Fibroblast of upper back skin (primary cell): ENCODE measurements around the gene PLA2G6.
A peak's percentile ranks its signal among the peaks of the same experiment; 100 is the strongest.
"Not testable (repeated sequence)": the region's sequence is repeated elsewhere in the genome, so short reads cannot be mapped to it uniquely, and the experiment has no call there.

Experiments
- DNase-seq: peaks from one replicate; pipeline ENCODE4 v3.0.0-alpha.2; 2013

PLA2G6 gene

DNA sequence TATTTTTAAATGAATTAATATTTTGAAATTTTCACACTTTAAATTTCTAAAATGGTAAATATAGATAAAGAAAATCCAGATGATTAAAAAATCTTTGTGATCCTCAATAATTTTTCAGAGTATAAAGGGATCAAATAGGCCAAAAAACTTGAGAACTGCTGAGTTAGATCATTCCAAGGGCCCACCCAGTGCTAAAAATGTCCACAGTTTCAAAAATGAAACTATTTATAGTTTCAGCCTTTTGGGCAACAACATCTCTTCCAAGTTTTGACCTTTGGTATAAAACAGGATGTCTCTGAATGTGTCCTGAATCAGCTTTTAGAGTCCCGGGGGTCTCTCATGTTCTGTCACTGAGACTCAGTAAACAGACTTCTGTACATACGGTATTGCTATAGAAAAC lies 50.2 kb downstream of the PLA2G6 start:
- no peak for DNase-seq

DNA sequence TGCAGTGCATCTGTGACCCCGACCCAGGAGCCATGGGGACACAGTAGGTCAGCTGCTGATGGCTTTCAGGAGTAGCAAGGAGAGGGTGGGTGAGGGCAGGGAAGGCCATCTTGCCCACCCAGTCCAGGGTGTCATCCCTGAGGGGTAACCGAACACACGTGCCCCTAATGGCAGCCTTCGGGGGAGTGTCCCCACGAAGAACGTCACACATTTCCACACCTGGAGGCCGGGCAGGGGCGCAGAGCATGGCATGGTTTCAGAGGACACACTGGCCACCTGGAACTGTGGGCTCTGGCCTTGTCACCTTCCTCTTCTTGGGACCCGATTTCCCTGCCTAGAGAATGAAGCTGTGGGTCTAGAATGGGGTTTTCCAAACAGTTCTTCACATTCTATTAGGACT lies 51.8 kb downstream of the PLA2G6 start:
- no peak for DNase-seq

DNA sequence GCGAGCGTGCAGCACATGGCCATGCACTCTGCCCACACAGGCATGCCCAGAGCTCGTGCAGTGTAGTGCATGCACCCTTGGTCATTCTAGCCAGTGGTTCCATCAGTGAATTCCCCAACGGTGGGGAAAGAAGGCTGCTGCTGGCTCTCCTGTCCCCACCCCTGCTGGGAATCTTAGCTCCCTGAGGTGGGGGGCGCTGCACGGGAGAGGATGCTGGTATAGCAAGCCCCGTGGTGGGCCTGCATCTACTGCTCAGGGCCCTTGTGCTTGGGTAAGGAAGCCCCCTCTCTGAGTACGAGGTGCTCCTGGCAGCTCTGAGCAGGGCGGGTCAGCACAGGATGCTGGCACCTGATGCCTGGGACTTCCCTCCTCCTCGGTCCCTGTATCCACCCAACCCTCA lies 52.6 kb downstream of the PLA2G6 start:
- no peak for DNase-seq

DNA sequence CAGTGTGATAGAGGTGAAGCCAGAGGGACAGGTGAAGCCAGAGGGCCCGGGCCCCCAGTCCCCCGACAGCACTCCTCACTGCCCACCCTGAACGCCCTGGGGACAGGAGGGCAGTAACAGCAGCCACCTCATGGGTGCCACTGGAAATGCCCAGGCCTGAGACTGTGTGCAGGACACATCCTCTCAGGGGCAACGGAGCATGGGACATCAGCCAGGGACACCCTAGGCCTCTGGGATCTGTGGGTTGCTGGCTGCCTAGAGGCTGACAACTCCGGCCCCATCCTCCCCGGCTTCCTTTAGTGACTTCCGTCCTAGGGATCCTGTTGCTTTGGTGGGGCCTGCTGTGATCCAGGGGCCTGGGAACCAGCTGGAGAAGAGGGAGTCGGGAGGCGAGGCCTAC lies 53.8 kb downstream of the PLA2G6 start:
- no peak for DNase-seq

DNA sequence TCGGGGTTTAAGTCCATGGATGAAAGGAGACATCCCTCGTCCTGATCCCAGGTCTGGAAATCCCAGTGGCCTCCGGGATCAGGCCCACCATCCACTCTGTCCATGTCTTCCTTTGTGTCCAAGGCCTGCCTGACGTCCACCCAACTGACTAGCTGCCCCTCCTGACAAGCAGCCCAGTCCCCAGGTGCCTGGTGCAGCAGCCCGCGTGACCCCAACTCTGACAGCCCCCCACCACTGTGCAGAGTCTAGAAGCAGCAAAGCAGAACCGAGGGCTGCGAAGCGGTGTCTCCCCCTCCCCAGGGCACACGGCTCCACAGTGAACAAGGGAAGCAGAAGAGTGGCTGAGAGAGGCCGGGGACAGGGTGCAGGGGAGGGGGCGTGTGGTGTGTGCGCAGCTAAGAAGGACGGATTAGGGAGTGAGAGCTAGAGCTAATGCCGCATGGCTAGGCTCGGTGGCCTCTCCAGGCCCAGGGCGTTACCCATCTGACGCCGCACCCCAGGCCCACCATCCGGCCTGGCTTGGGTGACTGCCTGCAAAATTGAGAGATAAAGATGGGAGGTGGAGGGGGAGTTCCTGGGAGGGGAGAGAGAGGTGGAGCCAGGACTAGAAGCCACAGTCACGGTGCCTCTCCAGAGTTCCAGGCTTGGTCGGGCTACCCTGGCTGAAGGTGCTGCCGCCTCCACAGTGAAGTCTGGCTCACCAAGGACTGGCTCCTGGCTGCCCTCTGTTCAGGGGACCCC lies 54.5 kb downstream of the PLA2G6 start:
- DNase-seq = no peak

DNA sequence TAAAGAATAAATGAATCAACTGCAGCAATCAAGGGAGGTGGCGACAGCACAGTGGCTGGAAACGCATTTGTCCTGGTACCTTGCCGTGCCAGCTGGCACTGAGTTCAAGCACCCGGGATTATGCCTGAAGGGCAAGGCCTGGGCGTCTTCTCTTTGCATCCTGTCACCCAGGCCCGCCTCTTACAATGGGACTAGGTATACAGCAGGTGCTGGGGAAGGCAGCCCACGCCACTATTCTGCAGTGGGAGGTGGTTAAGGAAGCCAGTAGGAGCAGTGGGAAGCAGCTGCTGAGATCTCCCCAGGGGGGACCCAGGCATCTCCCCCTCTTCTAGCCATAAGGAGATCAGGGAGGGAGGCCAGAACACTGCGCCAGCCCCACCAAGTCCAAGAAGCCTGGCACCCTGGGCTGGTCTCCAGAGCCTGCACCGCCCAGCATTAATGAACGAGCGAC lies 55.9 kb downstream of the PLA2G6 start:
- no peak for DNase-seq

DNA sequence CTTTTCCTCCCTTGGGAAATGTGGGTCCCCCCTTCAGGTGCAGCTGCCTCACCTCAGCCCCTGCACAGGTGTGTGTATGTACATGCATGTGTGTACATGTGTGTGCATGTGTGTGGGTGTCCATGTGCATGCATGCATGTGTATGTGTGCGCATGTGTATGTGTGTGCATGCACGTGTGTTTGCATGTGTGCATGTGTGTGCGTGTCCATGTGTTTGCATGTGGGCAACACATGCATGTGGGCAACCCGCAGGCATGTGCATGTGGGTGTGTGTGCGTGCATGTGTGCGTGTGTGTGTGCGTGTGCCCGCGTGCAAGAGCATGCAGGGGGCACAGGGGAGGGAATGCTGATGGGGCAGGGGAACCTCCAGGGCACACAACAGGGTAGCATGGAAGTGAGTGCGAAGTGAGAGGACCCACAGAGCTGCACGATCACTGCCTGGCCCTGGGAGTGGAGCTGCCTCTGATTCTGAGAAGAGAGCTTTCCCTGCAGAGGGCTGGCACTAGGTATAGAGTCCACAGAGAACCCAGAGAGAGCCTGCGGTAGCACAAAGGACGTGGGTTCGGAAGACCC lies 56.5 kb downstream of the PLA2G6 start:
- no peak for DNase-seq

DNA sequence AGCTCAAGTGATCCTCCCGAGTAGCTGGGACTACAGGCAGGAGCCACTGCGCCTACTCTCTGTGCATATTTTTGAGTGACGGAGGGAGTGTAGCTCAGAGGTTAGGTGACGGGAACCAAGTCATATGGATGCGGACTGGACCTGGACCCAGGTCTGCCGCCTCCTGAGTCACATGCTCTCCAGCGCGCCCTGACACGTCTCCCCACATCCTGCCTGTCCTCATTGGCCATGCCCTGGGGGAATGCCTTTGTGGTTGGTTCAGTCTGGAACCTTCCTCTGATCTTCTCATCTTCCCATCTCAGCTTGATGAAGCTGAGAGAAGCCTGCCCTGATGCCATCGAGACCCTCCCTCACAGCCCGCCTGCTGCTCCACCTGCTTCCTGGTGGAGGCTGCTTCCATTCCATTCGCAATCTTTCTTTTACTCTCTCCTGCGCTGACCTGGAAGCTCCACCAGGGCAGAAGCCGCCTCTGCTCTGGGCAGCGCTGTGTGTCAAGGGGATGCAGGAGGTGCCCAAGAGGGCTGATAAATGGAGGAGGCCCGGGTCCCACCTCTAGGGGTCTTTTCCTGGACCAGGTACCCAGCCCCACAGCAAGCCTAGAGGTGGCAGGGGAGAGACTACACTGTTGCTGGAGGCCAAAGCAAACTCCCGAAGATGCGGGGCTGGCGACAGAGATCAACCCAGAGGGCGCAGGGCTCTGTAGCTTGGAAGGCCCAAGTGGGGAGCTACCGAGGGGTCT lies 57.2 kb downstream of the PLA2G6 start:
- no peak for DNase-seq

DNA sequence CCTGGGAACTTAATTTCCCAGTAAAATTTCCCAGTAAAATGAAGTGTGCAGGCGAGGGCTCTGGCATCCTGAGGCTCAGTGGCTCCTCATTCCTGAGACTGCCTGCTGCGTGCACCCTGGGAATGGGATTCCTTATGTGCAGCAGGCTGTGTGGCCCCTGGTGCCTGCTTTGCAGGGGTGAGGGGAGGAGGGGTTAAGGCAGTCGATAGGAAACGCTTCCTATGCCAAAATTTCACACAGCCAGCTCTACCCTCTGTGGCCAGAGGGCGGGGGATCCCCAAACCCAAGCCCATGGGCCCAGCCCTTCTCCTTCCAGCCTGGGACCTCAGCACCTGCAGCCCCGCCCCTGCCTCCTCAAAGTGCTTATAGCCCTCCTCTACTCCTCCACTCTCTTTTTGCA lies 59.0 kb downstream of the PLA2G6 start:
- no peak for DNase-seq

DNA sequence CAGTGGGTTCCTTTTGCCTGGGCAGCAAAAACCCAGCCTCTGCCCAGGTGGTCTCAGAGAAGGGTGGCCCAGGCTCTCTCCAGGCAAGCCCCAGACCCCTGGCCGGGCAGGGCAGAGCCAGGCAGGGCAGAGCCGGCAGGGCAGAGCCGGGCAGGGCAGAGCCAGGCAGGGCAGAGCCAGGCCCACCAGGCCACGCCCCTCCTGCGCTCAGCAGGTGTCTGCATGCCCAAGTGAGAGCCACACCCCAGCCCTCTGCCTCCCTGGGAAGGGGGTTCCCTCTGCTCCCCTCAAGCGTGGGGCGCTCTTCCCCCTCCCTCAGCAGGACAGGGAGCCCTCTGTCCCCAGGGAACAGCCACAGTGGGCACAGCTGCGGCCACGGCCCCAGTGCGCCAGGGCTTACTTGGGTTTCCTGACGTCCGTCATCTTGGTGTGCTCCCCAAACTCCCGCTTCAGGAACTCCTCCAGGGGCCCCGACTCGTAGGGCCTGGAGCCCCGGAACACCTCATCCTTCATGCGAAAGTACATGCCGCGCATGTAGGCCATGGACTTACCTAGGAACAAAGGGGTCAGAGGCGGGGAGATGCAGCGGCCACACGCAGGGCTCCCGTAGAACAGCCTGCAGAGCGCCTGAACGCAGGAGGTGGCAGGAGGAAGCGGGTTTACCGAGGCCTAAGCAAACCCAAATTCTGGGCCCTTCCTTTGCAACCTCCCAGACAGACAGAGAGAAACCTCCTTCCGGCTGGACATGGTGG lies 61.1 kb downstream of the PLA2G6 start:
- DNase-seq = no peak

DNA sequence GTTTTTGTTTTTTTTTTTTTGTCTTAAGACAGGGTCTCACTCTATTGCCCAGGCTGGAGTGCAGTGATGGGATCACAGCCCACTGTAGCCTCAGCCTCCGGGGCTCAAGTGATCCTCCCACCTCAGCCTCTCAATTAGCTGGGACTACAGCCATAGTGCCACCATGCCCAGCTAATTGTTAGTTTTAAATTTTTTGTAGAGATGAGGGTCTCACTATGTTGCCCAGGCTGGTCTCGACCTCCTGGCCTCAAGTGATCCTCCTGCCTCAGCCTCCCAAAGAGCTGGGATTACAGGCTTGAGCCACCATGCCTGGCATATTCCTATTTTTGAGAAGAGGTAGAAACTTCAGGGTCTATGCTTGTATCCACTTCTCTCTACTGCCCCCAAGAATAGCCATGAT lies 62.9 kb downstream of the PLA2G6 start:
- DNase-seq = not testable (repeated sequence)

DNA sequence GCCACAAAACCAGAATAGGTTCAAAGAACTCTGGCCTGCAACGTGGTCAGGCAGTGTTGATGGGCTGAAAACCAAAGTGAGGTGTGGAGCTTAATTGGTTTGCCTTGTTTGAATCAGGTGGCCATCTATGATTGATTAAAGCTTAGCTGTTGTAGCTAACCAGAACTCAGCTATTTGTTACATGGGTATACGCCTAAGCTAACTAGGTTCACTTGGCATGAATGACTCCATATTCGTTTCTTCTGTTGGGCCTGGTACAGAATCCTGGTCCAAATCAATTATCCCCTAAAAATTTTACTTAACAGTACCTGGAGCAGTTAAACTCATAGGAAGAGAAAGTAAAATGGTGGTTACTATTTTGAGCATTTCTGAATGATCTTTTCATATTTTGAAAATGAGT lies 63.4 kb downstream of the PLA2G6 start:
- no peak for DNase-seq

DNA sequence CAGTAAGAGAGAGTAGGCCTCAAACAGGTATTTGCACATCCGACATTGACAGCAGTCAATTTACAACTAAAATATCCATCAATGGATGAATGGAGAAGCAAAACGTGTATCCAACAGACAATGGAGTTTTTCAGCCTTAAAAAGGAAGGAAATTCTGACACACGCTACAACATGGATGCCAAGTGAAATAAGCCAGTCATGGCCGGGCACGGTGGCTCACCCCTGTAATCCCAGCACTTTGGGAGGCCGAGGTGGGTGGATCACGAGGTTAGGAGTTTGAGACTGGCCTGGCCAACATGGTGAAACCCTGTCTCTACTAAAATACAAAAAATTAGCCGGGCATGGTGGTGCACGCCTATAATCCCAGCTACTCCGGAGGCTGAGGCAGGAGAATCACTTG lies 64.1 kb downstream of the PLA2G6 start:
- DNase-seq = not testable (repeated sequence)

DNA sequence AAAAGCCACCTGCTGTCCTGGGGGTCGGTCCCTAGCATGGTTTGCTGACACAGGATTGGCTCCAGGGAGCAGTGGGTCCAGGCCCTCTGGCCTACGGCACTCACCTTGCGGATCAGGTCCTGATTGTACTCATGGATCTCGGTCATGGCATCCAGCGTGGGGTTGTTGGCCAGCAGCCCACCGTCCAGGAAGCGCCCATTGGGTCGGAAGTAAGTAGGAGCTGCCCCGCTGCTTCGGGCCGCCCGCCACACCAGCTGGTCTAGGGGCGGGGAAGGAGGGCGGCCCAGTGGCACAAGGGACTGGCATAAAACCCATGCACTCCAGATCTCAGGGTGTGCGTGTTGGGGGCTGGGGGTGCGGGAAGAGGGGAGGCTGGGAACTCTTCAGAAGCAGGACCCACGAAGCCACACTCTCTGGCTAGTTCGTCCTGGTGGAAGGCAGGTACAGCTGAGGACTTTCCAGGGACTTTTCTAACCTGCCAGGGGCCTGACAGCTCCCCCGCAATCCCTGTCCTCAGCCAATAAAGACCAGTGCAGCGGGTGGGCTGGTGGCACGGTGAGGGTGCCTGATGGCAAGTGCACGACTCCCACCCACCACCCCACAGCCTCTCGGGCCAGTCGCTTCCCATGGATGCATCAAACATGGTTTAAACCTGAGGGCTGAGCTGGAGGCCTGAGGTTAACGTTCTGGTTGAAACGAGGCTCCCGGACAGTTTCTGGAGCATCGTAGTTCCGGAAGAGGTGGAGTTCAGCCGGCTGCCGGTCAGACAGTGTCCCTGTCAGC lies 66.0 kb downstream of the PLA2G6 start:
- DNase-seq = no peak

DNA sequence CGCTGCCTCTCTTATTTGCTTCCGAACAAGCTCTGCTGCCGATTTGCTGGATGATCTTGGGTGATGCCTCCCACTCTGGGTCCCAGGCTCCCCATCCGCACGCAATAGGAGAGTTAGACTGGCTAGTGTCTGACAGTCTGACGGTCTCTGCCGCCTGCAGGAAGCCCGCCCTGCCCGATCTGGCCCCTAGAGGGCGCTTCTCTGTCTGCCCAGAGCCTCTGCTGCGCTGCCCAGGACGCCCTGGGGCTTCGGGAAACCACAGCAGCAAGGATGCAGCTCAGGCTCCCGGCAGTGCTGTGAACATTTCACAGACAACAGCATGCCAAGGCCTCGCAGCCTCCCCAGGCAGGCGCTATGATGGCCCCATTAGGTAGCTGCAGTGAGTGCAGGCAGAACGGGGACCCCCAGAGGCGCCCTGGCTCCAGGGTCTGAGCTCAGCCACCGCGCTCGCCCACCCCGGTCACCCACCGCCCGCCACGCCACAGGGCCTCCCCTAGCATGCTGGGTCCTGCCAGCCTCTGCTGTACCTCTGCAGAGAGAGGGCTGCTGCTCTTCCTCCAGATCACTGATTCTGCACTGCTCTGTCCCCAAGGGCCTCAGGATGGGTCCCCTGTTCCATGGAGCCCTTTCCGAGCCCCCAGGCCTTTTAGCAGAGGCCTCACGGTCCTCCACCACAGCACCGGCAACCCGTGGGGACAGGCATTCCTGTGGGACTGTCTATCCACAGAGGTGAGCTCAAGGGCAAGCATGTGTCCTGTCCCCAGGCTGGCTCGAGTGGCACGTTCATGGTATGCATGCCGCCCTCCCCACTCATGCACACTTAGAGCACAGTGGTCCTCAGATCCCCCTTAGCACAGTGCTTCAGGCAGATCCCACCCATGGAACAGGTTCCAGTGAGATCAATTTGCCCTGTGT lies 66.9 kb downstream of the PLA2G6 start:
- peak; percentile 79 for DNase-seq

DNA sequence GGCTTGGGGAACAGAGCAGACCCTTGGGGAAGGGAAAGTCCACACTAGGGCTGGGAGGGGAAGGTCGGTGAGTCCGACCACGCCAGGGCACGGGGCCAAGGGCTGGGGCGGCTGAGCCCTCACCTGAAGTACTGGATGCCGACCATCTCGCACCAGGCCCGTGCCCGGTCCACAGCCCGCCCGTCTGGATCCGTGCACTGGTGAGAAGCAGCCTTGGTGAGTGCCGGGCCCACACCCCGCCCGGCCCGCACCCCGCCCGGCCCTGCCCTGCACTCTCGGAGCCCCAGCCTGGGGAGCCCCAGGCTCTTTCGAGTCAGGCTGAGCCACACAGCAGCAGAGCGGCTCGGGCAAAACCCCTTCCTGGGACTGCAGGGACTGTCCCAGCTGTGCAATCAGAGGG lies 69.2 kb downstream of the PLA2G6 start:
- DNase-seq = no peak

DNA sequence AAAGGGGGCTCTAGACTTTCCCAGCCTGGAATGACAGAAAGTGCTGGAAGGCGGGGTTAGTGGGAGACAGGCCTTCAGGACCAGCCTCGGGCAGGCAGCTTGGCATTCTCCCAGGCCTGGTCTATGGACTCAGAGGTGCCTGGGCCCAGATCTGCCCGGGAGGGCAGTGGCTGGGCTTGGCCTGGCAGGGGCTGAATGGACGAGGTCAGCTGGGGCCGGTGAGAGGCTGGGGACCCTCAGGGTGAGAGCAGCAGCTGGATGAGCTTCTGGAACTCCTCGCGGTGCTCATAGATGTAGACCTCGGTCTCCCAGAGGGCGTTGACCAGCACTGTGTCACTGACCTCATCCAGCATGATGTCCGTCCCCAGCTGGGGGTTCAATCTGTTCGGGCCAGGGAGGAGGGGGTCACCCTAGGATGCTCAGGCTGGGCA lies 69.7 kb downstream of the PLA2G6 start:
- DNase-seq = no peak

DNA sequence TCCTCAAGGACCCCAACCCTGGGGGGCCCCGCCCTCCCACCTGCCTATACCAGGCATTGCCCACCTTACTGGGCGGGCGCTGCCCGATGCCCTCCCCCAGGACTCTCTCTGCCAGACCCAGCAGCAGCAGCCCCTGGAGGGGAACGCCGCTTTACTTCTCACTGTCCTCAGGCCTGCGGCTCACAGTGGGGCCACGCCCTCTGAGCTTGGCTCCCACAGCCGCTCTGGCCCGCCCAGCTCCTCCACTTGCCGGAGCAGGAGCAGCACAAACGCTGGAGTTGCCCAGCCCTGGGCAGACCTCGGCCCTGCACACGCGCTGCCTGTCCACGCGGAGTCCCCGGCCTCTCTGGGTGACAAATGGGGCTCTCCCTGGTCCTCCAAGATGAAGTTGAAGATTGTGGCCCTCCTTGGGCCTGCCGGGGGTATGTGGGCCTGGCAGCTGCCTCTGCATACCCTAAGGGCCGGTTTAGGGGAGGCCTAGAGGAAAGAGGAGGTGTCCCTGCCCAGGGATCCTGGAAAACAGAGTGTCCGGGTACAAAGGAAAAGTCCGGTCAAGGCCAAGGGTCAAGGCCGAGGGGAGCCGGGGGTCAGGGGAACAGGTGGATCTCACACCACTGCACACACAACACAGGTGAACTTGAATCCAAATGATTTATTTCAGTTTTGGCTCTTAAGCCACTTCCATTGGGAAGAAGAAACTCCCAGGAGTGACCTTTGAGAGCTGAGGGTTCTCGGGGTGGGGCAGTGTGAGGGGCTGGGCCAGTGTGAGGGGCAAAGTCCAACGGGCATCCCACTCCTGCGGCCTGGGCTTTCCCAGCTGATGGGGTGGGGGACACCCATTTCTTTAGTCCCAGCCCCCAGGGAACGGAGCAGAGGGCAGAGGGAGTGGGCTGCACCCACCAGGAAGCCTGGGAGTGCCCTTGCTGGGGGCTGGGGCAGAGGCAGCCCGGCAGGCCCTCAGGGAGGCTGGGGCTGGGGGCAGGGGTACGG lies 70.5 kb downstream of the PLA2G6 start:
- no peak for DNase-seq

DNA sequence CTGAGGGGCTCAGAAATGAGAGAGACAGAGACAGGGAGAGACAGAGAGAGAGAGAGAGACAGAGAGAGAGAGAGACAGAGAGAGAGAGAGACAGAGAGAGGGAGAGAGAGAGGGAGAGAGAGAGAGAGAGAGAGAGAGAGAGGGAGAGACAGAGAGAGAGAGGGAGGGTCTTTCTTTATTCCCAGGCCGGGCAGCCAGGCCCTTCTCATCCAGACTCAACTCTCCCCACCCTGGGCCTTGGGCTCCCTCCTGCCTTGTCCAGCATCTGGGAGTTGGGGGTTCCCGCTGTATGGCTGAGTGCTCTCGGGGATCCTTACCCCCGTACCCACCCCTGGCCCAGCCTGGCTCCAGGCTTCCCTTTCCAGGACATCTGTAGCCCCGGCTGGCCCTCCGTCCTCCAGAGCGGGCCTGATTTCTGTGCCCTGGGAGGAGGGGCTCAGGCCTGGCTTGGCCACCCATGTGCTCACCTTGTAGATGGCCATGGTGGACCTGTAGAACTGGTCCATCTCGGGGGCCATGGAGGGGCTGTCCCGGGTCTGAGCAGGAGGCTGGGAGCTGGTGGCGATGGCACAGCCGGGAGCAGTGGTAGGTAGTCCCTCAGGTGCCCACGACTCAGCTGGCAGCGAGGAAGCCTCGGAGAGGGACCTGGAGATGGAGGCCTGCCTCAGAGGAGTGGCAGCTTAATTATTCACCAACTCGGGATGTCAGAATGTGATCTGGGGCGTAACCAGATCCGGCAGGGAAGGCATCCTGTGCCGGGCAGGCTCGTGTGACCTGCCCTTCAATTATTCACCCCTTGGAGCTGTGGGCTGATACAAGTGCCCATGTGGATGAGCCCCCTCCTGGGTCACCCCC lies 71.4 kb downstream of the PLA2G6 start, which contains the start of gene BAIAP2L2:
Gene BAIAP2L2 (minus strand): TSS at position 677 of the 855 bp plus-strand sequence. CDS start 159 bp downstream, at position 518.
- no peak for DNase-seq
